Erythroblast (primary cell): ENCODE measurements around the gene TAAR9.

Experiments used
- GATA1 ChIP-seq: IDR thresholded peaks from 2 replicates; pipeline ENCODE4 v1.6.1; 2011; ENCODE audit warnings: low read depth, mild to moderate bottlenecking, control low read depth, low read length, moderate library complexity
- POLR2A ChIP-seq: IDR thresholded peaks from 2 replicates; pipeline ENCODE4 v1.6.1; 2011; ENCODE audit warnings: mild to moderate bottlenecking, low read length

DNA sequence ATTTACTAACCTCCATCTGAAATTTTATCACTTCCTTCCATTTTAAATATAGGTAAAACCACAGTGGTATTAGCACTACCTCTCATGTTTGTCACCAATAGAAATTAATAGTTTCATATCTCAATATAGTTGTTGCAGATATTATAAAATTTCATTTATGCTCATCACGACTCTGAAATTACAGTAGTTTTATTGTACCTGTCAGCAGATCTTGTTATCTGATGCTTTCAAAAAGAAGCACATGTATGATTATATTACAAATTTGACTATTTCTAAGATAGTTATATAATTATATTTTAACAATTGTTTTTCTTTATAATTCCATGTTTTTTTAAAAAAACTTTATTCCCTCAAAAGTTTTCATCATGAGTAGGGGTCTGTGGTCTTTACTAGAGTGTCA lies 46.6 kb downstream of the TAAR9 start:
- TF ChIP-seq POLR2A (no peak), GATA1 (no peak)
